Ovary (tissue), 3 donors: ENCODE measurements around the gene RBM15B.

Experiments used
- CTCF ChIP-seq, 3 donors: fragments of 450-650 bp in 2 of 3; fragments of 200-600 bp in 1 of 3; IDR thresholded peaks; one replicate each; pipeline versions ENCODE4 v1.5.1 to v1.8.0; 2016 to 2022; ENCODE audit warnings: antibody characterized with exemption in 3 of 3, mild to moderate bottlenecking in 1 of 3
- EP300 ChIP-seq: sonication (generic); formaldehyde crosslinking; IDR thresholded peaks from one replicate; pipeline ENCODE4 v1.6.1; 2017; ENCODE audit warnings: antibody characterized with exemption
- donor health status: DM: no; HTN: no; CAD: no.

DNA sequence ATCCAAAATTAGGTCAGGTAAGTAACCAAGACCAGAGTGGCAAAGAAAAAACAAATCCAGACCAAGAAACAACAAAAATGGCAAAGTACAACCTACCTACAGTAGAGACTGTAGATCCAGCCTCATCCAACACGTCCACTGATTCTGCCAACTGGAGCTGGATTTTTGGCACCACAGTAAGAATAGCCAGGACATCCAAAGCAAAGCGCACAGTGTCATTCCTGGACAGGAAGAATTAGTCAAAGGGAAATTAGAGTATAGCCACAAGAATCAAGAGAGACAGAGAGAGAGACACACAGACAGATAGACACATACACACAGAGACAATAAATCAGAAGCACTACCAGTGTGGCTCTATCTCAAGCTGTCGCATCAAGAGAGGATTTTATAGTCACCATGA, 31.1 kb downstream of the RBM15B start:
- TF ChIP-seq CTCF (IDR thresholded peaks at IDR 0.05): no peak
- no peak for TF ChIP-seq EP300
